NT2/D1 (cell line): Measurements from ENCODE around the gene GTF2F1.
A peak's percentile ranks its signal among the peaks of the same experiment; 100 is the strongest.

ENCODE experiments used
- DNase-seq: peaks from one replicate; pipeline ENCODE4 v3.0.0-alpha.2; 2011; ENCODE audit warnings: low read depth, low spot score
- H3K27me3 ChIP-seq: 2 replicates; pipeline ENCODE4 v1.6.0; 2011; ENCODE audit warnings: mild to moderate bottlenecking; ENCODE audit not compliant: insufficient read length, insufficient read depth
- H3K36me3 ChIP-seq: 2 replicates; pipeline ENCODE4 v1.6.1; 2011; ENCODE audit warnings: mild to moderate bottlenecking, low read length, mixed read lengths; ENCODE audit not compliant: insufficient read depth, insufficient read length
- H3K4me1 ChIP-seq: 2 replicates; pipeline ENCODE4 v1.5.1; 2011; ENCODE audit not compliant: insufficient read depth, insufficient read length
- H3K4me3 ChIP-seq: 2 replicates; pipeline ENCODE4 v1.5.1; 2011; ENCODE audit warnings: low read depth; ENCODE audit not compliant: insufficient read length
- H3K9ac ChIP-seq: 2 replicates; pipeline ENCODE4 v1.6.0; 2011; ENCODE audit warnings: low read depth; ENCODE audit not compliant: insufficient read length
- H3K9me3 ChIP-seq: 2 replicates; pipeline ENCODE4 v1.5.1; 2011; ENCODE audit warnings: mild to moderate bottlenecking, low read length; ENCODE audit not compliant: insufficient read depth
- SUZ12 ChIP-seq: IDR thresholded peaks from 2 replicates; pipeline ENCODE4 v1.6.1; 2011; ENCODE audit not compliant: insufficient read length, insufficient read depth; ENCODE audit errors: extremely low read depth
- YY1 ChIP-seq: IDR thresholded peaks from 2 replicates; pipeline ENCODE4 v1.6.1; 2011; ENCODE audit not compliant: insufficient read length, insufficient read depth
- ZNF274 ChIP-seq: IDR thresholded peaks from 2 replicates; pipeline ENCODE4 v1.6.1; 2011; ENCODE audit warnings: mild to moderate bottlenecking, low read depth, low read length

Gene GTF2F1

DNA sequence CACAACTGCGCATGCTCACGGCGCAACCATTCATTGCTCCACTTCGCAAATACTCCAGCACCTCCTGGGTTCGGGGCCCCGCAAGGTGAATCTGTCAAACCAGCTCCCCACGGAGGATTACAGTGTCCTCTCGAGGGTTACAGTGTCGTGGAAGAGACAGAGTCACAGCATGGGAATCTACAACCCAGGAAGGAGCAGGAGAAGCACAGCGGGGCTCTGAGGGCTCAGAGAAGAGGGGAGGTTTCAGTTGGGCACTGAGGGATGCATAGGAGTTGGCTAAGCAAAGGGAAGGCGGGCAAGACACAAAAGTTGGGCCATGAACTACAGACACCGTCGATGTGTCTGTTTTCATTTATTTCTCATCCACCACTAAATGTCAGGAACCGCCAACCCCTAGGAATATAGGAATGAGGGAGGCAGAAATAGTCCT lies 1.0 kb upstream of the GTF2F1 start:
- peak overlapping the region; percentile 95 for H3K4me3 ChIP-seq
- H3K27me3 ChIP-seq = no peaks in the 10 kb centered on the region
- H3K9me3 ChIP-seq = no peaks in the 10 kb centered on the region
- H3K36me3 ChIP-seq = peaks cover 29% of the 10 kb centered on the region
- no peak for TF ChIP-seq SUZ12
- TF ChIP-seq YY1 = no peak
- TF ChIP-seq ZNF274 = no peak
- DNase-seq = no peak
- peaks cover 5% of the 10 kb centered on the region for H3K4me1 ChIP-seq
- H3K9ac ChIP-seq = peak overlapping the region; percentile 95

DNA sequence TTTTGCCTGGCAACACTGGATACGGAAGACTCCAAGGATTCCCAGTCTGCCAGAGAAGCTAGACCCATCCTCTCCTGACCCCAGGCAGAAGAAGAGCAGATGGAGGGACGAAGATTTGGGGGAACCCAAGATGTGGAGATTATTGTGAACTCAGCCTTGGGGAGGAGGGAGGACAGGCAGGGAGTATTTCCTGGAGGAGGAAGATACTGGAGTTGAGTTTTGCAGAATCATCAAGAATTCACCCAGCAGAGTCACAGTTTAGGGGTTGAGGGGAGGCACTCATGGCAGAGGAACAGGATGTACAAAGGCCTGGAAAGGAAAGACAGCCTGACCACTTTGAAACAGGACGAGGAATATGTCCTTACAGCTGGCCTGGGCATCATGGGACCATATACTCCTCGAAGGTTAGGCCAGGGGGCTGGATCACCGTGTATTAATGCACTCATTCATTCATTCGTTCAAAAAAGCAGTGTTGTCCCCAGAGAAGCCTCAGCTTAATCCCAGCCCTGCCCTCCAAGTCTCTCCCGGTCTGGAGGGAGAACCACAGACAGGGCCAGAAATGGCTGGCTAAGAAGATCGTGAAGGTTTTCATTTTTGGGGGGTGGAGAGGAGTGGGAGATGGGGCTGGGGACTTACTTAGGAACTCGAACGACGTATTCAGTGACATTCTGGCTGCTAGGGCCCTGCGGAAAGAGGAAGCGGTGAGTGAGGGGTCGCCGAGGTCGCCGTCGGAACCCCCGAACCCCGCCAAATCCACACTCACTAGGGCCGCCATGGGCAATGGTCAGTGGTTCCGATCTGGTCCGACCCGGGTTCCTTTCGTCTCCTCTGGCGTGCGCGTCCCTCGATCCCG lies 517 bp downstream of the GTF2F1 start:
- H3K4me1 ChIP-seq = peaks cover 5% of the 10 kb centered on the region
- H3K27me3 ChIP-seq = no peaks in the 10 kb centered on the region
- TF ChIP-seq ZNF274 (no peak), SUZ12 (no peak), YY1 (no peak)
- peak overlapping the region; percentile 95 for H3K4me3 ChIP-seq
- H3K9me3 ChIP-seq = no peaks in the 10 kb centered on the region
- peaks cover 42% of the 10 kb centered on the region for H3K36me3 ChIP-seq
- DNase-seq = no peak
- H3K9ac ChIP-seq = peak overlapping the region; percentile 95

DNA sequence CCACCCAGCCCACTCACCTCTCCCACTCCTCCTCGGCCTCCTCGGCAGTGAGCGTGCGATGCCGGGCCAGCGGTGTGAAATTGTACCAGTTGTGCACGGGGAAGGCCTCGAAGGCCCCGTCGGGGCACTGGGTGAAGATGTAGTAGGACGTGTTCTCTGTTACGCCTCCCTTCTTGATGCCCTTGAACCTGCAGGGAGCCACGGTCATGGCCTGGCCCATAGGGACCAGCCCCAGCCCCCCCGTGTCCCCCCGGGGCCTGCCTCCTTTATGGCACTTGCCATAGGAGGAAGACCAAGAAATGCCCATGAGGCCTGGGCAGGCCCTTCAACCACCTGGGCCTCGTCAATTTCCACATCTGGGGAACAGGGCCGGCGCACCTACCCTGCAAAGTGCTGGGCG lies 5.6 kb downstream of the GTF2F1 start:
- H3K9ac ChIP-seq = no peak overlapping the region
- peaks cover 84% of the 10 kb centered on the region for H3K36me3 ChIP-seq
- no peaks in the 10 kb centered on the region for H3K9me3 ChIP-seq
- peaks cover 3% of the 10 kb centered on the region for H3K4me1 ChIP-seq
- DNase-seq = no peak
- no peaks in the 10 kb centered on the region for H3K27me3 ChIP-seq
- H3K4me3 ChIP-seq = no peak overlapping the region
- no peak for TF ChIP-seq SUZ12
- TF ChIP-seq YY1 = no peak
- no peak for TF ChIP-seq ZNF274

DNA sequence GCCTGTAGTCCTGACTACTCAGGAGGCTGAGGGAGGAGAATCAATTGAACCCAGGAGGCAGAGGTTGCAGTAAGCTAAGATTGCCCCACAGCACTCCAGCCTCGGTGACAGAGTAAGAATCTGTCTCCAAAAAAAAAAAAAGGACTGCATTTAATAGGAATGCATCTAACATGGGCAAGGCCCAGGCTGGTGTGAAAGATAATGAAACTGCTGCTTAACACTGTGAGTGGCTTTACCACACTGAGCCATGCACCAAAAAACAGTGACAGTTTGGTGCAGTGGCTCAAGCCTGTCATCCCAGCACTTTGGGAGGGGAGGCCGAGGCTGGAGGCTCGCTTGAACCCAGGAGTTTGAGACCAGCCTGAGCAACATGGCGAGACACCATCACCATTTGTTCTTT lies 8.6 kb downstream of the GTF2F1 start:
- no peaks in the 10 kb centered on the region for H3K27me3 ChIP-seq
- peaks cover 88% of the 10 kb centered on the region for H3K36me3 ChIP-seq
- H3K9me3 ChIP-seq = peaks cover 10% of the 10 kb centered on the region; the same call in 1 of the 2 replicates
- H3K9ac ChIP-seq = no peak overlapping the region
- TF ChIP-seq YY1 = no peak
- no peak for TF ChIP-seq SUZ12
- TF ChIP-seq ZNF274 = no peak
- H3K4me3 ChIP-seq = no peak overlapping the region
- H3K4me1 ChIP-seq = no peaks in the 10 kb centered on the region
- DNase-seq = no peak

DNA sequence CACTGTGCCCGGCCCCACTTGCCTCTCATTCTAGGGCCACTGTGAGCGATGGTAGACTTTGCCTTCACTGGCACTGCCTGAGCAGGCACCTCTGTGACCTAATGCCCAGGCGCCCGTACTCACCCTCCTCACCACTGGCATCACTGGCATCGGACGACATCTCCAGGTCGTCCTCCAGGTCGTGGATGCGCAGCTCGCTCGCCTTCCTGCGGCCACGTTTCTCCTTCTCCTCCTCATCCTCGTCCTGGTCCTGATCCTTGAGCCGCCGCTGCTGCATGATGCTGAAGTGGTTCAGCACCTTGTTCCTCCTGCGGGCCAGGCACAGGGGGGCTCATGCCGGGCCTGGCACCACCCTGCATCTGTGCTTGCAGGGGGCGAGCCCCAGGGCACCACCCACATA lies 9.8 kb downstream of the GTF2F1 start:
- Histone ChIP-seq H3K27me3 (no peaks in the 10 kb centered on the region), H3K9ac (no peak overlapping the region), H3K4me1 (peaks cover 4% of the 10 kb centered on the region), H3K36me3 (peaks cover 87% of the 10 kb centered on the region), H3K9me3 (peaks cover 10% of the 10 kb centered on the region; the same call in 1 of the 2 replicates), H3K4me3 (no peak overlapping the region)
- DNase-seq = no peak
- no peak for TF ChIP-seq ZNF274
- no peak for TF ChIP-seq SUZ12
- no peak for TF ChIP-seq YY1

DNA sequence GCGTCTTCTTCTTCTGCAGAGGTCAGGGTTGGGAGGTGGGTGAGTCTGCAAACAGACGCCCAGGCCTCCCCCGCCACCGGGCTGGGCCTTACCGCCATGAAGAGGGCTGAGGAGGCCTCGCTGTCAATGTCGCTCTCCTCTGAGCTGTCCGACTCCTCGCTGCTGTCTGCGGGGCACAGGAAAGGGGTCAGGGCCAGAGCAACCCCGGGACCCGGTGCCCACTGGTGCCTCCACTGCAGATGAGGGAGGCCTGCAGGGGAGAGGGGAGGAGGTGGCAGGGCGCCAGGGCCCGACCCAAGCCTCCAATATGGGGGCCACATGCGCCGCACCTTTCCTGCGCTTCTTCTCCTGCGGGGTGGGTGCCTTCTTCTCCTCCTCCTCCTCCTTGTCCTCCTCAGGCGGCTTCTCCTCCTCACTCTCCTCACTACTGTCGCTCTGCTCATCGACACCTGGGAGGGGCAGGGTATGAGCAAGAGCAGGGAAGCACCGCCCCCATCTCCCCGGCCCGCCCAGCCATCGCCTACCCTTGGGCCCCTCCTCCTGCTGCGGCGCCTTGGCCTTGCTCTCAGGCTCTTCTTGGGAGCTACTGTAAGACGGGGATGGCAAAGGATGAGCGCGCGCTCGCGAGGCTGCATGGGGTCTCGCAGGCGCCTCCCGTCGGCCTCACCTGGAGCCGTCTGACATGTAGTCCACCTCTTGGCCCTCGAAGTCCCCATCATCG lies 11.8 kb downstream of the GTF2F1 start:
- DNase-seq = no peak

DNA sequence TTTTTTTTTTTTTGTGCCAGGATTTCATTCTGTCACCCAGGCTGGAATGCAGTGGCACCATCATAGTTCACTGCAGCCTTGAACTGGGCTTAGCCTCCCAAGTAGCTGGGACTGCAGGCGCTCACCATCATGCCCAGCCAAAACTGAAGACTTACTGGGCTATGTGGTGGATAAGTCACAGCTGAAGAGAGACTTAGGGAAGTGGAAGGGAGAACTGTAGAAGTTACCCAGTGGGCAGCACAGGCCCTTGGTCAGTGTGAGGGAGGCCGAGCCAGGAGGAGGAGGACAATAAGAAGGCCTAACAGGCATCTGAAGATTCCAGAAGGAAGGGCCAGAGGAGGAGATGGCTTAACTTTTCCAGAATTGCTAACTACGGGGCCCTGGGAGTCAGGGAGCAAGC lies 13.2 kb downstream of the GTF2F1 start:
- no peak for DNase-seq
- Histone ChIP-seq H3K9me3 (peaks cover 10% of the 10 kb centered on the region; the same call in 1 of the 2 replicates), H3K4me3 (no peak overlapping the region), H3K9ac (no peak overlapping the region), H3K4me1 (peaks cover 25% of the 10 kb centered on the region), H3K36me3 (peaks cover 81% of the 10 kb centered on the region), H3K27me3 (no peaks in the 10 kb centered on the region)
- TF ChIP-seq SUZ12 (no peak), ZNF274 (no peak), YY1 (no peak)

More for the DNA sequence above, 11.8 kb downstream of the GTF2F1 start:
- H3K36me3 ChIP-seq = peaks cover 81% of the 10 kb centered on the region
- H3K9me3 ChIP-seq = peaks cover 10% of the 10 kb centered on the region; the same call in 1 of the 2 replicates
- H3K9ac ChIP-seq = no peak overlapping the region
- no peaks in the 10 kb centered on the region for H3K27me3 ChIP-seq
- peaks cover 14% of the 10 kb centered on the region for H3K4me1 ChIP-seq
- no peak overlapping the region for H3K4me3 ChIP-seq
- no peak for TF ChIP-seq SUZ12
- TF ChIP-seq ZNF274 = no peak
- no peak for TF ChIP-seq YY1
